Stimulated activated CD4-positive, alpha-beta T cell treated with anti-CD3 and anti-CD28 coated beads, TNF-alpha, amount 100 ng/mL, for 1 hour (primary cell): Measurements from ENCODE around the gene PPM1K.

Experiments used
- DNase-seq, 3 donors: peaks; one replicate each; pipeline ENCODE4 v3.0.0-alpha.2; 2020; ENCODE audit warnings: low read depth in 3 of 3, low spot score in 1 of 3

The PPM1K gene

GRCh38 chr4:88223516-88223915 is 60.8 kb downstream of the PPM1K start:
- no peak for DNase-seq

- no peak for DNase-seq
Measured at GRCh38 chr4:88219099-88219498, 65.3 kb downstream of the PPM1K start.

GRCh38 chr4:88217169-88217568 is 67.2 kb downstream of the PPM1K start:
- DNase-seq = no peak

- DNase-seq = no peak
Measured at GRCh38 chr4:88216395-88216794, 68.0 kb downstream of the PPM1K start.

- no peak for DNase-seq
Measured at GRCh38 chr4:88215351-88215750, 69.0 kb downstream of the PPM1K start.

- no peak for DNase-seq
Measured at GRCh38 chr4:88212253-88212561, 72.2 kb downstream of the PPM1K start.

- no peak for DNase-seq
Measured at GRCh38 chr4:88211473-88212252, 72.7 kb downstream of the PPM1K start.

GRCh38 chr4:88208156-88208555 is 76.2 kb downstream of the PPM1K start:
- no peak for DNase-seq
